ENCODE data around the gene POU3F3.

POU3F3 gene

DNA sequence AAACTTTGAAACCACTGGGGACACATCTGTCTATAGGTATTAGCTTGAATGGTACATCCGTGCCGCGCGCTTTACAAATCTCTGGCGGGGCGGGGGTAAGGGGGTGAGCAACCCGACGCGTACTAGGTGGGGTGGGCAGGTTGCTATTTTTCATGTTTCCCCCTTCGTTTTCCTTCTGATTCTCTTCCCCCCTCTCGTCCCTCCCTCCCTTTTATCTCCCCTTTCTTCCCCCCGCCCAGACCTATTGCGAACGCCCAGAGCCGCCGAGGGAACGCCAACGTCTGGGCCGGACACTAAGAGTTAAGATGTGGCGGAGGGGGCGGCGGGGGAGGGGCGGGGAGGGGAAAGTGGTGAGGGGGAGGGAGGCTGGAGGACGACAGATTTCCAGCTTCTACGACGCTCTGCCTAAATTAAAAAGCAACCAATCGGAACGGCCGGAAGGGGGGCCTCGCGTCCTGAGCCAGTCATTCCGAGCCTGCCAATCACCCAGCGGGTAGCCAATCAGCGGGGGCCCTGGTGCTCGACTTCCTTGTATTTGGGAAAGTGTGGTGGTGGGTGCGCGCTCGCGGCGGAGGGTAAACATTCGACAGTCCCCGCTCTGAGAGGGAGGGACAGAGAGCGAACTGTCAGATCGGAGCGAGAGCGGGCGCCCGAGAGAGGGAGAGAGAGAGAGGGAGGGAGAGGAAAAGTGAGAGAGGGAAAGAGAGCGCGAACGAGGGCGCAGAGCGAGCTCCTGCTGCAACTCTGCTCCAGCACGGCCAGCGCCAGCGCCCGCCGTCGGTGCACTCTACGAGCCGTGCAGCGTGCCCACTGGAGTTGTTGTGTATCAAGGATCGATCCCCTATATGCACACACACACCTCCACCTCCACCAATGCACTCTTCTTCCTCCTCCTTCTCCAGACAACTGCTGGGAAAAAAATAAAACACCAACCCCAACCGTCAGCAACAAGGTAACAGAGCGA lies at the start of gene POU3F3:
POU3F3 (plus strand) TSS at position 582 of the 964 bp plus-strand sequence. CDS start 1,396 bp downstream, outside the sequence.
- H3K4me3 ChIP-seq, result peak within 1 kb of the TSS; percentile 59
- TF ChIP-seq CTCF (IDR thresholded peaks at IDR 0.05), result no peak
- DNase-seq (ENCODE audit: low spot score), result no peak
- H3K27ac ChIP-seq, result no peak within 1 kb of the TSS

DNA sequence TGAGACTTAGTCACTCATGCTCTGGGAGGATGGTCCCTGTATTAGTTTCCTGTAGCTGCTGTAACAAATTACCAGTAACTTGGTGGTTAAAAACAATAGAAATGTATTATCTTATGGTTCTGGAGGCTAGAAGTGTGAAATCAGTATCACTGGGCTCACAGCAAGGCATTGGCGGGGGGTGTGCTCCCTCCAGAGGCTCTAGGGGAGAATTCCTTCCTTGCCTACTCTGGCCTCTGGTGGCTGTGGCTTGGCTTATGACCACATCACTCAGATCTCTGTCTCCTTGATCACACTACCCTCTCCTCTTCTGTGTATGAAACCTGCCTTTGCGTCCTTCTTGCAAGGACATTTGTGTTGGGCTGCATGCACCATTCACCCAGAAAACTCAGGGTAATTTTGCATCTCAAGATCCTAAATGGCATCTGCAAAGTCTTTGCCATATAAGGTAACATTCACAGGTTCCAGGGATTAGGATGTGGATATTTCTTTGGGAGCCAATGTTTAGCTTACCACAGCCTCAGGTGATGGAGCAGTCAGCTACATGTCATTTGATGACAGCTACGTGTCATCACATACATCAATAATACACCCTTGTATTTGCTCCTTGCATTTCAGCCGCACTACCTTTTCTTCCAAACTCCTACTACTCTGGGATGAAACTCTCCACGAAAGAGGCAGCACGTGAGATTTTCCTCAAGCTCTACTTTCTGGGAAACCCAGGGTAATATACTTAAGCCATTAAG lies 49.6 kb upstream of the POU3F3 start:
- TF ChIP-seq CTCF (IDR thresholded peaks at IDR 0.05), result no peak
- no peak for DNase-seq (ENCODE audit: low spot score)
- Histone ChIP-seq H3K27ac (no peak overlapping the region), H3K4me3 (no peak overlapping the region)

- DNase-seq (ENCODE audit: low spot score), result no peak
- H3K4me3 ChIP-seq, result no peak overlapping the region
- H3K27ac ChIP-seq, result no peak overlapping the region
- no peak for TF ChIP-seq CTCF (IDR thresholded peaks at IDR 0.05)
These were observed 41.6 kb upstream of the POU3F3 start for GRCh38 chr2:104812286-104812685.

DNA sequence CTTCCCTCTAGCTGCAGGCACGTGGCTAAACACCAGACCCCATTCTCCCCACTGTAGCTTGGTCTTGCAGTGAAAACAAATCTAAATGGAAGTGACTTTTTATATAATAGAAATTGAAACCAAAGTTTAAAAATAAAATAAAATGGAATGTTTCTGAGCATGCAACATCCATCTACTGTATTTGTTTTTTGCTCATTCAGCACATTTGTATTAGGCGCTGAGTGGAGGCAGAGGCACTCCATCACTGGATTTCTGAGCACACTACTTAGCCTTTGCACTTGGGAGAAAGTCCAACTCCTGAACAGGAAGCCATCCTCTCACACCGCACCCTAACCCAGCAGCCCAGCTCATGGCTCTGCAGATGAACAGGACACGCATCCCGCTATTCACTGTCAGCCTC lies 37.8 kb upstream of the POU3F3 start:
- no peak overlapping the region for H3K4me3 ChIP-seq
- DNase-seq (ENCODE audit: low spot score), result no peak
- no peak for TF ChIP-seq CTCF (IDR thresholded peaks at IDR 0.05)

GRCh38 chr2:104818264-104818663 lies 35.7 kb upstream of the POU3F3 start:
- no peak overlapping the region for H3K4me3 ChIP-seq
- no peak for TF ChIP-seq CTCF (IDR thresholded peaks at IDR 0.05)
- no peak overlapping the region for H3K27ac ChIP-seq
- DNase-seq (ENCODE audit: low spot score), result no peak

More for the DNA sequence above, 37.8 kb upstream of the POU3F3 start:
- no peak overlapping the region for H3K27ac ChIP-seq

DNA sequence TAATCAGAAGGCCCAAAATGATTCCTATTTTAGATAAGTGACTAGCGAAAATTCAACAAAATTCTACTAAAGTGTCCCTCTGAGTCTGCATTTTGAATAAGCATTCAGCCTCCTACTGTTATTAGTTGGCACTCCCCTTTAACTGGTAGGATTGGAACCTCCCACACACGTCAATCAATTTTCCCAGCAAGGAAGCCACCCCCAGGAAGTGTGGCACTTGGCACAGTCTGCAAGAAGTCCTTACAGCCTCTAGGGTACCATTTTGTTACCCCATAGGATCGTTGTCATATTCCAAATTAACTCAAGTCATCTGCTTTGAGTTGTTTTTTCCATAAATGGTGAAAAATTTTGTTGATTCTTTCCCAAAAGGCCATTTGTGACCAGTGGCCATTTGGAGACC lies 33.8 kb upstream of the POU3F3 start:
- Histone ChIP-seq H3K27ac (no peak overlapping the region), H3K4me3 (no peak overlapping the region)
- no peak for TF ChIP-seq CTCF (IDR thresholded peaks at IDR 0.05)
- DNase-seq (ENCODE audit: low spot score), result no peak
